Right ventricle myocardium inferior (tissue), 1 donor: ENCODE data around the gene IGF2R. TPM values are rescaled to one million over a fixed set of nuclear protein-coding genes. Genes with fewer than 3 reads are reported as not detected.

Source experiments
- ATAC-seq: fragments of 200-7000 bp; cut with Tn5 transposase; one replicate; pipeline ENCODE4 v1.9.1; 2020; ENCODE audit warnings: mild to moderate bottlenecking, moderate library complexity
- DNase-seq: peaks from one replicate; pipeline ENCODE4 v3.0.0; 2021; ENCODE audit errors: missing footprints
- intact Hi-C: fragments of 100-400 bp; cut with DNase I; formaldehyde crosslinking; loops from one replicate; pipeline ENCODE4 v1.11.0; 2022
- total RNA-seq: library from RNA; stranded (reverse); fragmentation: NEBNext Ultra II Directional; extraction: Animal tissue kit (Norgen Biotek cat#: 25700); gene quantifications from one replicate; pipeline ENCODE4 v1.2.1, GENCODE V29; 2021
- donor health status: DM: no; HTN: yes; CAD: no; lungs with severe emphysema.

Gene IGF2R
- total RNA-seq, 1 donor from 2014 or later = 63.1 TPM

DNA sequence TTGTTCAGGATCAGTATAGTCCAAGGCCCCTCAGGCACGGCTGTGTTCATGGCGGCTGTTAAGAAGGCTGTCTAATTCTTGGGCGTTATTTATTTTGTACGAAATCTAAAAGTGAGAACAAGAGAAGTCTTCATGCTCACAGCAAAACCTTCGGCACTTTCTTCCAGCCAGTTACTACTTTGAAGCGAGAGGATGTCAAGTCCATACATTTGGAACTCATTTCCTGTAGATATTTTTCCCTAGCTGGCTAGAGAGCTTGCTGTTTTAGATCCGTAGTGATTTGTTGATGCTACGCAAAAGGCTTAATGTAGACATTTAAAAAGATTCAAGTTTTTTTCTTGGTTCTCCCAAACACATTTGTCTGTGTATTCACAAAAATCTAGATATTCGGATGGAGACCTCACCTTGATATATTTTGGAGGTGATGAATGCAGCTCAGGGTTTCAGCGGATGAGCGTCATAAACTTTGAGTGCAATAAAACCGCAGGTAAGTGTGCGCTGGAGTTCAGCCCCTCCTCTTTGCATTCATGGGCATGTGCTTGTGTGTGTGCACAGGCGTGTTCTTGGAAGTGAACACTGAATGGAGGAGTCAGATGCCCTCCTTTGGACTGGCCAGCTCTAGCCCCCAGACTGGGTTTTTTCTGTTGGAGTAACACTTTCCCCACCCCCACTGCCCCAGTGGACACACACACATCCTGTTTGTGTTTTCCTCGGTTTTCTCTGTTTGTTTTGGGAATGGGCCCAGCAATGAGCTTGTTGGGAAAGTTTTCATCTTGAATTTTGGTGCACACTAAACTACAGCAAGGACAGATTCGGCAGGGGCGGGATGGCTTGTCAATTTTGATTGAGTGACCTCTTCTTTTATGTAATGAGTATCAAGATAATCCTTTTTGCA is 65.4 kb downstream of the IGF2R start:
- ATAC-seq (no peak), DNase-seq (no peak)
- intact Hi-C loops = no loop called here

- DNase-seq (no peak), ATAC-seq (no peak)
- intact Hi-C loops = no loop called here
These were observed 66.4 kb downstream of the IGF2R start for GRCh38 chr6:160035241-160035640.

GRCh38 chr6:160035693-160036330 is 66.9 kb downstream of the IGF2R start:
- peak; percentile 7 for ATAC-seq
- intact Hi-C loops = no loop called here
- DNase-seq = no peak

- ATAC-seq (peak; percentile 73), DNase-seq (no peak)
- intact Hi-C loops = no loop called here
These were observed 67.4 kb downstream of the IGF2R start for GRCh38 chr6:160036331-160036695.

GRCh38 chr6:160036790-160037206 is 67.9 kb downstream of the IGF2R start:
- DNase-seq (no peak), ATAC-seq (peak; percentile 87)
- intact Hi-C loops = no loop called here

DNA sequence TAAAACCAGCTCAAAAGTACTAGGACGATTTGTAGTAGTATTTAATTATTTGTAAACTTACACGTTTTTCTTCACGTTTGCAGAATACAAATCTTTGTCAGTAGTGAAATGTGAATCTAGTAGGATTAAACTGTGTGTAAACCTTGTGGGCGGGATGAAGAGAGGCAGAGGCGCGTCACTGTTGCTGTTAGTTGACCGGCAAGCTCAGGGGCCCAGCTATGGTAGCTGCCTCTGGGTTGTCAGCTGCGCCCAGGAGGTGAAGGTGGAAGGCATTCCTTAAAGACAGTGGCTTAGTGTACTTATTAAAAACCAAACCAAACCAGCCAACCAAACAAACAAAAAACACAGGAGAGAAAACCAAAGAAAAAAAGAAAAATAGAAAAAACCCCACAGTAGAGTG is 69.6 kb downstream of the IGF2R start:
- no peak for ATAC-seq
- DNase-seq = no peak
- intact Hi-C loops = no loop called here

DNA sequence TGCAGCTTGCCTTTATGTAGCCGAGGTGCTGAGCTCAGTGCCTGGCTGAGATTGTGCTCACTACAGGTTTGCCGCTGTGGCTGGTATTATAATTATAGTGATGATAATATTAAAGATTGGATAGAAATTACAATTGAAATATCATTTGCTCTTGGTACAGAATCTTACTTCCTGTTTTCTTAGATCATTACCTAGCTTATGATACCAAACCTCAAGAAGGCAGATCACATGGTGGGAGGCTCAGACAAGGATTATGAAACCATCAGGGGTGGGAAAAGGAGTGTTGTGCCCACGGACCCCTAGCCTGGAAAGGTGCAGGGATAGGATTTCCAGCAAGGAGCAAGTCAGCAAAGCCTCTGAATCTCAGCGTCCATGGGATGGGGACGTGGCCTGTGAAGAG is 70.6 kb downstream of the IGF2R start:
- ATAC-seq (no peak), DNase-seq (no peak)
- intact Hi-C loops = no loop called here

DNA sequence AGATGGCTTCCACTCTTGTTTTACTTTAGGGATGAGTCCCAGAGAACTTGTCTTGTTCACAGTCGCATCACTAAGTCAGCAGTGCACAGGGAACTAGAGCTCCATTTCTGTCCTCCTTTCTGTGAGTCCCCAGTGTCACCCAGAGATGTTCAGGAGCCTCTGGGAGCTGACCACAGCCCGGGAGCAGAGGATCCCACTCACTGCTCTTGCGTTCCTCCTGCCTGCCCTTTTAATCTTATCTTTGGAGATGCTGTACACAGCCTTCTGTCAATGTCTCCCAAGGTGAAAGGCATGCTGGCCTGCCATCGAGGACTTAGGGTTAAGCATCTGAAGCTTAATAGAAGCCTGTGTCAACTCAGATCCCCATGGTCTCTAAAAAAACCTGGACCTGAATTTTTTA is 71.2 kb downstream of the IGF2R start:
- intact Hi-C loops = no loop called here
- ATAC-seq (no peak), DNase-seq (no peak)

DNA sequence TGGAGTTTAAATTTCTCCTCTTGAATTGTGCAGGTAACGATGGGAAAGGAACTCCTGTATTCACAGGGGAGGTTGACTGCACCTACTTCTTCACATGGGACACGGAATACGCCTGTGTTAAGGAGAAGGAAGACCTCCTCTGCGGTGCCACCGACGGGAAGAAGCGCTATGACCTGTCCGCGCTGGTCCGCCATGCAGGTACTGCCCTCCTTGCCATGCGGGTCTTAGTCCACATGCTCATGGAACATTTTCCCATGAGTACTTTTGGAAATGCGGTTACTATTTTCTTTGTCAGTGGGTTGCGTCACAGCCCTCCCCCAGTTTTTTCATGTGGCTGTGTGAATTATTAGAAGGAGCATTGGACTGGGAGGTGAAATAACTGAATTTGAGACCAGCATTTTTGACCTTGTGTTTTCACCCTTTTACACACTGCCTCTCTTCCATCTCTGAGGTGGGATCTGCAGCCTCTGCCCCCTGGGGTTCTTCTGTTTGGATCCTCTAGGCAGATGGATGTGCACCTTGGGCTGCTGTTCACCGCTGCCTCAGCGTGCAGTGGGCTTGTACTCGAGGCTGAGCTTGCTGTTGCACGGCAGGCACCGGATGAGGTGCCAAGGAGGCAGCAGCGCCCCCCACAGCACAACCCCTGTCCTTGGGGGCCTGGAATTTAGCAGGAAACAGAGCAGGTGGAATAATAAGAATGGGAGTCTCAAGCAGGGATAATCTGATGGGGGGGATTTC is 71.8 kb downstream of the IGF2R start:
- intact Hi-C loops = loop anchor here (1.0 kb wide), 1 partner anchor 72 kb away; no protein-coding TSS in a partner anchor

GRCh38 chr6:160041608-160042007 is 72.7 kb downstream of the IGF2R start:
- intact Hi-C loops = loop anchor here (1.0 kb wide), 1 partner anchor 73 kb away; no protein-coding TSS in a partner anchor
- DNase-seq = no peak
- peak; percentile 90 for ATAC-seq

More for the DNA sequence above, 71.8 kb downstream of the IGF2R start:
- no peak for ATAC-seq
- no peak for DNase-seq

DNA sequence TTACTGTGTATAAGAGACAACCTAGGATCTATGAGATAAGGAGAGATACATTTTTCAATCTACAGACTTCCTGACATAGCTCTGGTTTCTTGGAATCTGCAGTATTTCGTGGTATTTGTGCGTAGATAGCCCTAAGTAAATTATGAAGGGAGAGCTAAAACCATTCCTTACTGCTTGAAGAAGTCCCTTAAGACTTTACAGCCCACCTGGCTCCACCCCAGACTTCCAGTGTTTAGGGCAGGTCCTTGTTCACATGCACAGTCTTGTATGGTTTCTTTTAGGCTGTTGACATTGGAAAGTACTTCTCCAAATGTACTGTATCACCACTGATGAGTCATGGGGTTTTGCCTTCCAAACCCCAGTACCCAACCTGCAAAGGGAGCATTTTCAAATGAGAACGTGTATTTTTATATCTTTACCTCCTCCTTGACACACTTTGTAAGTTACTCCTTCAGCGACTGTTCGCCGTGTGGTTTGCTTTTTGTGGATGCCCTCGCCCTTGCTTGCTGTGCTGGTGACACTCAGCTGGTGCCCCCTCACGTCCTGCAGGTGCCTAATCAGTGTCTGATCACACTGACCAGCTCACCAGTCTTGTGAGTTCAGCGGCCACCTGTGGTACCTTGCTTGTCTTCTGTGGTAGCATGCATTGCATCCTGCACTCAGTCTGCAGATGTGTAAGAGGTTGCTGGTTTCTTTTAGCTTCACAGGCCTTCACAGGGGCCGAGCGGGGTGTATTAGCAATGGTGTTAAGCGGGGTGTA is 73.3 kb downstream of the IGF2R start:
- ATAC-seq (no peak), DNase-seq (no peak)
- intact Hi-C loops = no loop called here

- intact Hi-C loops = no loop called here
These were observed 74.0 kb downstream of the IGF2R start for GRCh38 chr6:160042788-160043301.

GRCh38 chr6:160043784-160044183 is 74.9 kb downstream of the IGF2R start:
- intact Hi-C loops = no loop called here
- ATAC-seq (no peak), DNase-seq (no peak)

More at GRCh38 chr6:160042788-160043301, 74.0 kb downstream of the IGF2R start:
- ATAC-seq = no peak
- DNase-seq = no peak

GRCh38 chr6:160044687-160045086 is 75.8 kb downstream of the IGF2R start:
- intact Hi-C loops = no loop called here
- ATAC-seq (no peak), DNase-seq (no peak)

DNA sequence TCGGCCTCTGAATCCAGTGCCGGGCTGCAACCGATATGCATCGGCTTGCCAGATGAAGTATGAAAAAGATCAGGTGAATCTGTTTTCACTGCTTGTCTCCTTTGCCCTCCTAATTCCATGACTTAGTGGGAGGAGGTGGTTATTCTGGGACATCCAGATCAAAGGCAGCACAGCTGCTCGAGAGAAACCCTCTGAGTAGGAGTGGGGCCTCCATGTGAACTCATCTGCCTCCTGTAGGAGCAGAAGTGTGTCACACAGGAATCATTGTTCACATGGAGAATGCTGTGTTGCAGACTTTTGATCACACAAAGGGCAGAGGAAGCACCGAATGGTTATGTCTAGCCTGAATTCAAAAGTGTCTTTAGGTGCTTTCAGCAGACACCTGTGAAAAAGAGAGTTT is 79.6 kb downstream of the IGF2R start:
- DNase-seq (no peak), ATAC-seq (no peak)
- intact Hi-C loops = no loop called here

DNA sequence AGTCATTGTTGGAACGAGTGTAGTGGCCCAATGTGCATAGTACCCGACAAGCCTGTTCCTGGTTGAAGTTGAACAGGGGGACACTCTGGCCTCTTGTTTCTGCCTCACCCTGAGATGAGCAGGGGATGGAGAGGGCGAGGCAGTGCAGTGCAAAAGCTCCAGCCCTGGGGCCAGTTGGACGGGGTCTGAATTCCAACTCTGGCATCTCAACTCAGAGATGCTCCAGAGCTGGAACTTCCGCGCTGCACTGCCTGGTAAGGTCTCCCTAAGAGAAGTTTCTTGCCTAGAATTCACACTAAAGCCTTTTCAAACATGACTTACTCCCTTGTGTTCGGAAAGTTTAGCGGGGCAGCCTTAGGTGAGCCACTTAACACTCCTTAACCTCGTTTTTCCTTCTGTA is 80.5 kb downstream of the IGF2R start:
- DNase-seq = no peak
- peak; percentile 10 for ATAC-seq
- intact Hi-C loops = no loop called here

GRCh38 chr6:160050022-160050421 is 81.1 kb downstream of the IGF2R start:
- intact Hi-C loops = no loop called here
- DNase-seq (no peak), ATAC-seq (no peak)

DNA sequence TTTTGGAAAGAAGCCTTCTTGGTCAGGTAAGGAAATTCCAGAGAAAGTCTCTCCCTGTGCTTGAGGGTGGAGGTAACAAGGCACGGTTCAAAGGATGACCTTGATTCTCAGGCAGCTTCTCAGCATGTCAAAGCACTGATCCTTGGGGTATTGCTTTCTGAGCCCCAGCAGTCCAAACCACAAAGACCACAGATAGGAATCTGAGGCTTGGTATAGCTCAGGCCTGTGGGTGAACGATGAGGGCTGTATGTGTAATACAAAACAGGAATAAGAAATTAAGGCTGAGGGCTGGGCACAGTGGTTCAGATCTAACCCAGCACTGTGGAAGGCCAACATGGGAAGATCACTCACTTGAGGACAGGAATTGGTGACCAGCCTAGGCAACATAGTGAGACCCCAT is 82.5 kb downstream of the IGF2R start:
- DNase-seq (no peak), ATAC-seq (no peak)
- intact Hi-C loops = no loop called here

GRCh38 chr6:160054271-160054670 is 85.4 kb downstream of the IGF2R start:
- intact Hi-C loops = no loop called here
- DNase-seq = no peak
- no peak for ATAC-seq
